GM12878 (cell line): ENCODE data around the gene NUP210. TPM values are rescaled to one million over a fixed set of nuclear protein-coding genes. Genes with fewer than 3 reads are reported as not detected.

ENCODE experiments used
- ATAC-seq: fragments of 200-7000 bp; cut with Tn5 transposase; 3 replicates; pipeline ENCODE4 v1.9.1; 2020; ENCODE audit warnings: mild to moderate bottlenecking, moderate library complexity
- BruUV-seq: library from RNA; stranded (reverse); fragments of 400-500 nt; replicated peaks from 2 replicates; lab custom pipeline; 2021; lab: Mats Ljungman, UMichigan
- CTCF ChIA-PET: fragments of 300-600 bp; sonication (Branson Sonifier 250); formaldehyde crosslinking; extraction: SDS; loops from one replicate; lab custom pipeline; 2021; ENCODE audit warnings: inconsistent platforms; lab: Yijun Ruan, JAX
- POLR2A ChIA-PET: fragments of 350-600 bp; formaldehyde crosslinking; extraction: SDS; loops from one replicate; lab custom pipeline; 2021; ENCODE audit warnings: inconsistent platforms; lab: Charles Lee
- RAD21 ChIA-PET: fragments of 300-600 bp; sonication (Branson Sonifier 250); formaldehyde crosslinking; loops from one replicate; lab custom pipeline; 2023; ENCODE audit warnings: antibody characterized with exemption; ENCODE audit not compliant: unreplicated experiment; lab: Charles Lee
- SMC1A ChIA-PET: fragments of 300-600 bp; sonication (Branson Sonifier 250); formaldehyde crosslinking; loops from one replicate; lab custom pipeline; 2023; ENCODE audit not compliant: unreplicated experiment, uncharacterized antibody; lab: Charles Lee
- DNase-seq: peaks from one replicate; pipeline ENCODE4 v3.0.0-alpha.2; 2011; ENCODE audit warnings: low read depth, low spot score
- FAIRE-seq: peaks from 3 replicates; lab custom pipeline; 2011; peaks lifted over from hg19 to GRCh38; lab: Jason Lieb, UNC
- H2AFZ ChIP-seq: 2 replicates; pipeline ENCODE4 v1.6.0; 2011; ENCODE audit warnings: low read depth, low read length, control low read depth; ENCODE audit not compliant: control insufficient read depth
- H3K27ac ChIP-seq: 2 replicates; pipeline ENCODE4 v1.5.1; 2011; ENCODE audit warnings: control low read depth; ENCODE audit not compliant: control insufficient read depth, insufficient read depth
- H3K27me3 ChIP-seq, 2 experiments: replicated peaks in 1 of 2; 2 replicates each; pipeline versions ENCODE4 v1.6.0 to v1.6.1; 2011; ENCODE audit warnings: low read length in 1 of 2; ENCODE audit not compliant: control insufficient read depth in 2 of 2, insufficient read depth in 2 of 2
- H3K36me3 ChIP-seq, 2 experiments: 2 replicates each; pipeline ENCODE4 v1.5.1; 2011; ENCODE audit warnings: low read length in 1 of 2; ENCODE audit not compliant: control insufficient read depth in 2 of 2, insufficient read depth in 2 of 2
- H3K4me1 ChIP-seq: 2 replicates; pipeline ENCODE4 v1.6.1; 2011; ENCODE audit warnings: mild to moderate bottlenecking, low read length, moderate library complexity, mixed read lengths; ENCODE audit not compliant: control insufficient read depth, insufficient read depth
- H3K4me2 ChIP-seq: 2 replicates; pipeline ENCODE4 v1.6.0; 2011; ENCODE audit warnings: control low read depth; ENCODE audit not compliant: control insufficient read depth, insufficient read depth
- H3K4me3 ChIP-seq: fragments of 200-600 bp; sonication (generic); 2 replicates; pipeline ENCODE4 v1.5.1; 2016
- H3K79me2 ChIP-seq: 2 replicates; pipeline ENCODE4 v1.6.0; 2011; ENCODE audit warnings: low read length; ENCODE audit not compliant: control insufficient read depth, insufficient read depth
- H3K9ac ChIP-seq: 2 replicates; pipeline ENCODE4 v1.8.0; 2011; ENCODE audit warnings: low read length, control low read depth, mixed read lengths; ENCODE audit not compliant: control insufficient read depth, insufficient read depth
- H3K9me3 ChIP-seq: replicated peaks from 3 replicates; pipeline ENCODE4 v1.5.1; 2011; ENCODE audit warnings: mild to moderate bottlenecking, low read length; ENCODE audit not compliant: control insufficient read depth, insufficient read depth
- H4K20me1 ChIP-seq: 2 replicates; pipeline ENCODE4 v1.6.0; 2011; ENCODE audit not compliant: control insufficient read depth, insufficient read depth
- CEBPZ ChIP-seq: fragments of 150-350 bp; IDR thresholded peaks from 2 replicates; pipeline ENCODE4 v1.6.1; 2016; ENCODE audit warnings: low read depth, low read length
- EED ChIP-seq: sonication (generic); IDR thresholded peaks from 2 replicates; pipeline ENCODE4 v1.6.1; 2016; ENCODE audit warnings: antibody characterized with exemption, low read depth
- EGR1 ChIP-seq, 2 experiments: IDR thresholded peaks; 1 replicate in 1 of 2; 2 replicates in 1 of 2; pipeline ENCODE4 v1.6.1; 2011 to 2012; ENCODE audit warnings: low read depth in 2 of 2, low read length in 2 of 2, borderline replicate concordance in 1 of 2, mild to moderate bottlenecking in 1 of 2, moderate library complexity in 1 of 2
- IRF4 ChIP-seq: IDR thresholded peaks from 2 replicates; pipeline ENCODE4 v1.6.1; 2011; ENCODE audit warnings: low read depth, low read length
- NFYA ChIP-seq: IDR thresholded peaks from 2 replicates; pipeline ENCODE4 v1.6.1; 2011; ENCODE audit warnings: low read depth, mild to moderate bottlenecking, low read length, improper control_type of control experiment, borderline replicate concordance
- PML ChIP-seq: IDR thresholded peaks from 2 replicates; pipeline ENCODE4 v1.6.1; 2012; ENCODE audit warnings: low read length, inconsistent platforms
- RELA ChIP-seq: fragments of 450-650 bp; IDR thresholded peaks from 2 replicates; pipeline ENCODE4 v1.8.0; 2014; ENCODE audit warnings: borderline replicate concordance; ENCODE audit not compliant: partially characterized antibody
- SIX5 ChIP-seq: IDR thresholded peaks from 2 replicates; pipeline ENCODE4 v1.6.1; 2011; ENCODE audit warnings: mild to moderate bottlenecking, low read depth, low read length, moderate library complexity; ENCODE audit not compliant: severe bottlenecking
- SKIL ChIP-seq: fragments of 450-650 bp; IDR thresholded peaks from 2 replicates; pipeline ENCODE4 v1.6.1; 2017; ENCODE audit warnings: mild to moderate bottlenecking, low read depth, inconsistent platforms; ENCODE audit not compliant: poor library complexity, severe bottlenecking
- SMARCA5 ChIP-seq: fragments of 450-650 bp; IDR thresholded peaks from 2 replicates; pipeline ENCODE4 v1.6.1; 2017; ENCODE audit warnings: mild to moderate bottlenecking
- STAT1 ChIP-seq: fragments of 450-650 bp; conservative IDR thresholded peaks from 2 replicates; pipeline ENCODE4 v1.6.1; 2014; ENCODE audit warnings: antibody characterized with exemption, mild to moderate bottlenecking
- ZBTB33 ChIP-seq: fragments of 450-650 bp; IDR thresholded peaks from 2 replicates; pipeline ENCODE4 v1.6.1; 2017; ENCODE audit warnings: mild to moderate bottlenecking
- ZNF207 ChIP-seq: fragments of 450-650 bp; IDR thresholded peaks from 2 replicates; pipeline ENCODE4 v1.6.1; 2014; ENCODE audit warnings: antibody characterized with exemption, mild to moderate bottlenecking, borderline replicate concordance
- ZNF687 ChIP-seq: fragments of 450-650 bp; IDR thresholded peaks from 2 replicates; pipeline ENCODE4 v1.6.1; 2017; ENCODE audit warnings: mild to moderate bottlenecking, moderate library complexity
- WGBS: methylation state at CpG from one replicate; pipeline ENCODE4 v1.1.6; 2016; ENCODE audit warnings: low lambda C conversion rate; ENCODE audit not compliant: insufficient replicate concordance, insufficient coverage; ENCODE audit errors: missing lambda C conversion rate; 5-methylcytosine and 5-hydroxymethylcytosine counted together
- in situ Hi-C: fragments of 300-500 bp; cut with MboI; formaldehyde crosslinking; loops from 9 replicates; pipeline ENCODE4 v1.14.3; 2018; ENCODE audit warnings: mixed read lengths
- intact Hi-C: fragments of 100-400 bp; cut with micrococcal nuclease; formaldehyde crosslinking; loops from one replicate; pipeline ENCODE4 v1.14.2; 2022; ENCODE audit not compliant: unreplicated experiment
- polyA plus RNA-seq, 11 experiments: library from polyadenylated mRNA; depleted of rRNA in 4 of 11; unstranded in 6 of 11; stranded (reverse) in 5 of 11; fragments of >200 nt; fragmentation: Nextera tagmentation in 4 of 11; fragmentation: Illumina TruSeq in 1 of 11; extraction: Ambion mirVana in 4 of 11; extraction: Trizol in 1 of 11; gene quantifications; 1 replicate in 1 of 11; 2 replicates in 10 of 11; pipeline versions ENCODE4 v1.2.1 to v1.2.3, GENCODE V29; 2011 to 2016; ENCODE audit warnings: inconsistent platforms in 2 of 11, missing spikeins in 2 of 11, low read depth in 1 of 11
- total RNA-seq, 4 experiments: library from RNA; depleted of rRNA in 3 of 4; stranded (reverse); fragments of >200 nt in 3 of 4; fragmentation: Illumina TruSeq in 1 of 4; extraction: Trizol in 1 of 4; gene quantifications; 2 replicates each; pipeline versions ENCODE4 v1.2.1 to v1.2.3, GENCODE V29; 2013 to 2021

The NUP210 gene
- total and polyA plus RNA-seq, 10 of the 15 experiments (the other 5 are each of a cell fraction or from before 2014, with no cell fraction given), result 2.9 to 150 (median 76.0) TPM

- H3K27ac ChIP-seq, result no peak overlapping the region
- H3K36me3 ChIP-seq, result peaks cover 43 to 63% of the 10 kb centered on the region in 2 experiments; a peak in 3 of 4 replicates
- no peak for DNase-seq
- no peaks in the 10 kb centered on the region; the same call in 1 of the 2 replicates for H4K20me1 ChIP-seq
- in situ Hi-C loops (no loop called here), intact Hi-C loops (no loop called here)
- POLR2A ChIA-PET, result no interaction called here
- no peak overlapping the region for H3K4me3 ChIP-seq
- no peak for FAIRE-seq
- RAD21 ChIA-PET, result no interaction called here
- WGBS, result 93% methylated on average over 9 of the region's 9 CpGs
- H3K79me2 ChIP-seq, result no peaks in the 10 kb centered on the region
- no peaks in the 10 kb centered on the region for H3K27me3 ChIP-seq
- no peaks in the 10 kb centered on the region for H3K4me1 ChIP-seq
- H3K4me2 ChIP-seq, result no peak overlapping the region
- TF ChIP-seq ZNF687 (no peak), SIX5 (no peak), EGR1 (IDR thresholded peaks at IDR 0.05; ENCODE audit: borderline replicate concordance in 1 of 2, low read depth in 2 of 2, low read length in 2 of 2) (no peak), CEBPZ (no peak), EED (no peak), NFYA (no peak), SKIL (no peak), RELA (no peak), IRF4 (no peak), SMARCA5 (no peak), STAT1 (no peak), PML (no peak), ZNF207 (no peak), ZBTB33 (no peak)
- BruUV-seq, result no TSS peak
- H3K9ac ChIP-seq, result no peak overlapping the region
- H3K9me3 ChIP-seq, result no peaks in the 10 kb centered on the region
- SMC1A ChIA-PET, result no interaction called here
- no peak overlapping the region for H2AFZ ChIP-seq
- ATAC-seq, result no peak
- CTCF ChIA-PET, result no interaction called here
These were observed 44.0 kb downstream of the NUP210 start for GRCh38 chr3:13376091-13376490.
